ENCODE measurements around the gene FHDC1.

- TF ChIP-seq CTCF (IDR thresholded peaks at IDR 0.05) (no peak), POLR2AphosphoS5 (IDR thresholded peaks at IDR 0.05) (no peak), POLR2A (IDR thresholded peaks at IDR 0.05) (no peak)
These were observed 90.6 kb downstream of the FHDC1 start for GRCh38 chr4:153026591-153027346.
